Measurements from ENCODE around the gene PARVG.

The PARVG gene

GRCh38 chr22:44181033-44181911 is 547 bp downstream of the PARVG start:
- DNase-seq, result no peak

GRCh38 chr22:44181912-44182587 is 1.3 kb downstream of the PARVG start:
- DNase-seq, result no peak

GRCh38 chr22:44182588-44183286 is 2.0 kb downstream of the PARVG start:
- DNase-seq, result no peak

GRCh38 chr22:44183287-44183588 is 2.5 kb downstream of the PARVG start:
- no peak for DNase-seq

- no peak for DNase-seq
Observed at GRCh38 chr22:44184006-44184405, 3.3 kb downstream of the PARVG start.

GRCh38 chr22:44185237-44186120 is 4.8 kb downstream of the PARVG start:
- DNase-seq, result no peak

GRCh38 chr22:44186121-44186510 is 5.4 kb downstream of the PARVG start:
- no peak for DNase-seq

- no peak for DNase-seq
Observed at GRCh38 chr22:44186737-44187136, 6.0 kb downstream of the PARVG start.

GRCh38 chr22:44187652-44188230 is 7.0 kb downstream of the PARVG start:
- no peak for DNase-seq

- no peak for DNase-seq
Observed at GRCh38 chr22:44188316-44188715, 7.6 kb downstream of the PARVG start.

GRCh38 chr22:44188986-44189630 is 8.4 kb downstream of the PARVG start:
- DNase-seq, result no peak

- no peak for DNase-seq
Observed at GRCh38 chr22:44190381-44190976, 9.8 kb downstream of the PARVG start.

GRCh38 chr22:44191036-44191454 is 10.3 kb downstream of the PARVG start:
- DNase-seq, result no peak

GRCh38 chr22:44192098-44192815 is 11.5 kb downstream of the PARVG start:
- DNase-seq, result no peak

- no peak for DNase-seq
Observed at GRCh38 chr22:44192816-44193534, 12.2 kb downstream of the PARVG start.

GRCh38 chr22:44193535-44193891 is 12.8 kb downstream of the PARVG start:
- DNase-seq, result no peak

GRCh38 chr22:44194569-44194968 is 13.8 kb downstream of the PARVG start:
- no peak for DNase-seq

GRCh38 chr22:44195189-44195871 is 14.6 kb downstream of the PARVG start:
- DNase-seq, result no peak

GRCh38 chr22:44196241-44196640 is 15.5 kb downstream of the PARVG start:
- no peak for DNase-seq

- no peak for DNase-seq
Observed at GRCh38 chr22:44196731-44197131, 16.0 kb downstream of the PARVG start.
